ENCODE measurements around the gene RABGAP1L.

The RABGAP1L gene

DNA sequence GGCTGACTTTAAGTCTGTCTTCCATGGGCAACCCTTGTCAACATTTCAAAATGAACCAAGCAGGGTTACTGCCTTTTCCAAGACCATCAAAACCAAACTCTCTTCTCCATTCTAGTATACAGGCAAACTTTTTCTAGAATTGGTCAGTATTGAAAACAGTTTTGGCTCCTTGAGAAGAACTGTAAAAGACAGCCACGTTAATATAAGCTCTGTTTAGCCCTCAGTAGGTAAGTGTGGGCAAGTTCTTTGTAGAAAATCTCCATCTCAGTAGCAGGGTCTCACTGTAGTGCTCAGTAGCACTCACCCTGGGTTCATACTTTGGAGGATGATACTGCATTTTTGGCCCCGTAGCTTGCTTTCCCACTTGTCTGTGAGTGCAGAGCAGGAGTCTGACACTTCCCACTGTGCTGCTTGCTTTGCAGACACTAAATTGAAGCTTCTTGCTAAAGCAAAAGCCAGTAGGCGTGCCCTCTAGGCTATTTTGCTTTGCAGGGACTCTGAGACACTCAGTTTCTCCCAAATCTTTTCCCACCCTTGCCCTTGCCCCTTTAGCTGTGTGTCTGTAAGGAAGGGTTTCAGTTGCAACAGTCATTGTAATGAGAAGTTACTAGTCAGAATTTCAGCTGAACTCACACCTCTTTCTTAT, 806.2 kb downstream of the RABGAP1L start:
- H3K27ac ChIP-seq = peak overlapping the region; percentile 40 to 82
- no peak for DNase-seq (ENCODE audit: low spot score)
- no peak for TF ChIP-seq CTCF (IDR thresholded peaks at IDR 0.05)
- peak overlapping the region; percentile 51 for H3K4me3 ChIP-seq

DNA sequence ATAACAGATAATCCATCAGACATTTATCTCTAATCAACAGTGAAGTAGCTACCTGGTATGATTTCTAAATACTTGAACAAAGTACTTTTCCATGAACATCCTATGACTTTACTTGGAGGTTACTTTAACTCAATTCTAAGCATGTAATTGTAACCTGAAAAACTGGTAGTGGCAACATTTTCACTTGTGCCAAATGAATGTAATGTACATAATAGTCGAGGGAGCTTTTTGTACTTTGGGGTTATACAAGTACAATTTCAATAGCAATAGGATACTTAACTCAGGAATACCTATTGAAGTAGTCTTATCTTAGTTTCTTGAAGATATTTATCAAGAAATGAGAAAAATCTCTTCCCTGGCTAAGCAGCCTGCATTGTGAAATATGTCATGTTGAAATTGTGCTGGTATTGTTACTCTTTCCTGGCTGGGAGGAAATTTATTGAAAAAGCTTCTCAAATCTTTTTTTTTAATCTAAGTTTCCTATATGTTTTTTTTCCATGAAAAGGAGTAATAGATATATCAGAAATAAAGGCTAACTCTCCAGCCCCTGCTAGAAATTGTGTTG, 806.8 kb downstream of the RABGAP1L start:
- TF ChIP-seq CTCF (IDR thresholded peaks at IDR 0.05) = no peak
- Histone ChIP-seq H3K27ac (peak overlapping the region; percentile 40 to 82), H3K4me3 (peak overlapping the region; percentile 51)
- DNase-seq (ENCODE audit: low spot score) = no peak

DNA sequence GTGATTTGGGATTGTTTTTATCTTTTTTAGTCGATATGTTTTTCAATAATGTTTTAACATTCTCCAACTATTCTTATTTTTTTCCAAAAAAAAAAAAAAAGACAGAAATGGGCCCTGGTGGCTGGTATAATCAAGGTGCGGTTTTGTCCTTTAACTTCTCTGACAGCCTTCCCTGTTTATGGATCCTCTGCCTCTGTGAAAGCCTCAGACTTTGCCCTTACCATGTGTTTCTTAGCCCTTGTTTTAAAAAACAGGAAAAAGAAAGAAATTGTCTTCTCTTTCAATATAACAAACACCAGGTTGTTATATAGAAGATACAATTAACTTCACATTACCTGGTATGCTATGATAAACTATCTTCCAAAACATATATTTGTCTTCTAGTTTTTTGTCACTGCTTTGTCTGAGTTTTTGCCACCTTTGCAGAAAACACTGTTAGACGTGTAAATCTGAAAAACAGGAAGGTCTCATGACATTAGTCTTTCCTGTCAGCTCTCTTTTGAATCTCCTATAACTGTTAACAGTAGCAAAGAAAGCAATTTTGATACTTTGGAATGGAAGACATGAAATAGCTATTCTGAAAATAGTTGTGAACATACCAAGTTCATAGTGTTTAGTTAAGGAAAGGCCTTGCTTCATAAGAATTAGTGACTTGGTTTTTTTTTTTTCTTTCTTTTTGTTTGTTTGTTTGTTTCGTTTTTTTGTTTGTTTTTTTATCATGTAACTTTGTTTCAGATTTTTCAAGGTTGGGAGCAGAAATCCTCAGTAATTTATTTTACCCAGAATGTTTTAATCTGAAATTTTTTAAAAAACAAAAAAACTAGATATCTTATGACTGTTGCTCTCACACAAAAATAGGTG, 808.8 kb downstream of the RABGAP1L start:
- Histone ChIP-seq H3K4me3 (no peak overlapping the region), H3K27ac (peak overlapping the region; percentile 9 to 23)
- no peak for TF ChIP-seq CTCF (IDR thresholded peaks at IDR 0.05)
- no peak for DNase-seq (ENCODE audit: low spot score)

- no peak for DNase-seq (ENCODE audit: low spot score)
- TF ChIP-seq CTCF (IDR thresholded peaks at IDR 0.05) = no peak
- Histone ChIP-seq H3K4me3 (no peak overlapping the region), H3K27ac (peak overlapping the region in 1 of 2 donors; percentile 57)
Observed at GRCh38 chr1:174968750-174969244, 809.5 kb downstream of the RABGAP1L start.

- no peak overlapping the region for H3K27ac ChIP-seq
- H3K4me3 ChIP-seq = no peak overlapping the region
- no peak for TF ChIP-seq CTCF (IDR thresholded peaks at IDR 0.05)
- DNase-seq (ENCODE audit: low spot score) = no peak
Observed at GRCh38 chr1:174969977-174970376, 810.7 kb downstream of the RABGAP1L start.

GRCh38 chr1:174971466-174971865, 812.1 kb downstream of the RABGAP1L start:
- Histone ChIP-seq H3K4me3 (no peak overlapping the region), H3K27ac (no peak overlapping the region)
- no peak for TF ChIP-seq CTCF (IDR thresholded peaks at IDR 0.05)
- DNase-seq (ENCODE audit: low spot score) = no peak

All from coronary artery (tissue), 2 donors.